Measurements from ENCODE around the gene SMIM14.

GRCh38 chr4:39685990-39686389 lies 47.3 kb upstream of the SMIM14 start:
- no peak for TF ChIP-seq CTCF (IDR thresholded peaks at IDR 0.05)
- no peak for TF ChIP-seq POLR2AphosphoS5 (IDR thresholded peaks at IDR 0.05; ENCODE audit: insufficient read depth in 1 of 2, low read depth in 1 of 2)
- no peak for TF ChIP-seq POLR2A (IDR thresholded peaks at IDR 0.05)
